ENCODE results near the gene HDAC4. TPM values are rescaled to one million over a fixed set of nuclear protein-coding genes. Genes with fewer than 3 reads are reported as not detected.

Gene HDAC4
- total RNA-seq, 1 experiment from 2014 or later: 44.4 TPM

DNA sequence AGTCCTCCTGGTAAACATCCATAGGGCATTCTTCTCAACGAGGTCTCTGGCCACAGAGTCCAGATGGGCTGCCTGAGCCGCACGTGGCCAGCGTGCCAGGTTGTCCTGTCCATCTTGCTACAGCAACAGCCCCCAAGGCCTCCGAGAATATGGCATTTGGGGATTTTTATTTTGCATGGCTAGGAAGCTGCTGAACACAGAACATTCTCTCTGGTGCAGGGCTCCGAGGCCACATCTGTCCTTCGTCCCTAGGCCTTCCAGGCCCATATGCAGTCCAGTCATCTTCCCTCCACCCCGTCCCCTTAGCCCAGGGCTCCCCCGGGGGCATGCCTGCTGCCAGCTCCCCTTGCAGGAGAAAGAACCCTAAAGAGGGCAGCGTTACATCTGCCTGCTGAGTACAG, 2.3 kb downstream of the HDAC4 start:
- Mint-ChIP-seq H3K4me3 (peak overlapping the region; percentile 80), H3K36me3 (no peaks in the 10 kb centered on the region), H3K27me3 (ENCODE audit: low read depth) (peaks cover 4% of the 10 kb centered on the region; the same call in 1 of the 2 replicates), H3K27ac (no peak overlapping the region), H3K9me3 (no peaks in the 10 kb centered on the region), H3K4me1 (peaks cover 43% of the 10 kb centered on the region)
- TF ChIP-seq CREB1 (CRISPR knock-in tag; IDR thresholded peaks at IDR 0.05) (no peak), ZNF425 (CRISPR knock-in tag; conservative IDR thresholded peaks at IDR 0.05) (no peak), FOXJ3 (CRISPR knock-in tag; IDR thresholded peaks at IDR 0.05; ENCODE audit: borderline replicate concordance) (no peak), TEAD1 (CRISPR knock-in tag; IDR thresholded peaks at IDR 0.05) (no peak), OVOL2 (CRISPR knock-in tag; IDR thresholded peaks at IDR 0.05; ENCODE audit: borderline replicate concordance) (no peak), GRHL2 (CRISPR knock-in tag; IDR thresholded peaks at IDR 0.05; ENCODE audit: insufficient replicate concordance, severe bottlenecking) (no peak), ZNF671 (CRISPR knock-in tag; IDR thresholded peaks at IDR 0.05) (no peak), USF2 (CRISPR knock-in tag; IDR thresholded peaks at IDR 0.05) (no peak), CREM (CRISPR knock-in tag; IDR thresholded peaks at IDR 0.05) (no peak), ZNF219 (CRISPR knock-in tag; IDR thresholded peaks at IDR 0.05; ENCODE audit: borderline replicate concordance) (no peak), FOXP1 (CRISPR knock-in tag; IDR thresholded peaks at IDR 0.05; ENCODE audit: borderline replicate concordance) (no peak), TP53 (CRISPR knock-in tag; IDR thresholded peaks at IDR 0.05) (no peak)
- TF ChIP-seq, protein P1, sequence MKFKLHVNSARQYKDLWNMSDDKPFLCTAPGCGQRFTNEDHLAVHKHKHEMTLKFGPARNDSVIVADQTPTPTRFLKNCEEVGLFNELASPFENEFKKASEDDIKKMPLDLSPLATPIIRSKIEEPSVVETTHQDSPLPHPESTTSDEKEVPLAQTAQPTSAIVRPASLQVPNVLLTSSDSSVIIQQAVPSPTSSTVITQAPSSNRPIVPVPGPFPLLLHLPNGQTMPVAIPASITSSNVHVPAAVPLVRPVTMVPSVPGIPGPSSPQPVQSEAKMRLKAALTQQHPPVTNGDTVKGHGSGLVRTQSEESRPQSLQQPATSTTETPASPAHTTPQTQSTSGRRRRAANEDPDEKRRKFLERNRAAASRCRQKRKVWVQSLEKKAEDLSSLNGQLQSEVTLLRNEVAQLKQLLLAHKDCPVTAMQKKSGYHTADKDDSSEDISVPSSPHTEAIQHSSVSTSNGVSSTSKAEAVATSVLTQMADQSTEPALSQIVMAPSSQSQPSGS (CRISPR knock-in tag; IDR thresholded peaks at IDR 0.05; ENCODE audit: borderline replicate concordance, low read depth): no peak
- TF ChIP-seq, protein P2, sequence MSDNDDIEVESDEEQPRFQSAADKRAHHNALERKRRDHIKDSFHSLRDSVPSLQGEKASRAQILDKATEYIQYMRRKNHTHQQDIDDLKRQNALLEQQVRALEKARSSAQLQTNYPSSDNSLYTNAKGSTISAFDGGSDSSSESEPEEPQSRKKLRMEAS (CRISPR knock-in tag; IDR thresholded peaks at IDR 0.05): no peak
- ChIA-PET CTCF (no interaction called here), POLR2A (no interaction called here)
- DNase-seq (ENCODE audit: low spot score) (no peak), ATAC-seq (no peak)

DNA sequence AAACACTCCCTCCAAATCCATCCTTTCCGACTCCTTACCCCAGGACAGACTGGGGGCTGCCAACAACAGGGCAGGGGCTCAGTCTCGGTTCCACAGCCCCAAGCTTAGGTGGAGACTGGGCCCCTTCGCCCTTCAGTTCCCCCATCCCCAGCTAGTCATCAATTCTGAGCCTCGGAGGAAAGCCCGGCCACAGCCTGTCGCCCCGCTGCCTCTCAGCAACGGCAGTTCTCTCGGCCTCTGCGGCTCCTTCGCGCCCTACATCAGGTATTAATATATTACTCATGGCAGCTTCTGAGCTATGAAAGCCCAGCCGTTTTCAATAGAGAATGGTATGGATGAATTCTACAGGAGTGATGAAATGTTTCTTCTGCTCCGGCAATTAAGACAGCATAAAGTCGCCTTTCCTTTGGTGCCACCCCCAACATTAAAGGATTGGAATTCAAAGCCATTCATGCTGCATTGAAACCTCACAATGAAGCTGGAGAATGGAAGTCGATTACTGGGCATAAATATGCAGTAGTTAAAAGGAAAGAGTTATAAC, 2.8 kb downstream of the HDAC4 start:
- peaks cover 48% of the 10 kb centered on the region for H3K4me1 Mint-ChIP-seq
- no peaks in the 10 kb centered on the region for H3K9me3 Mint-ChIP-seq
- ATAC-seq (no peak), DNase-seq (ENCODE audit: low spot score) (no peak)
- no peaks in the 10 kb centered on the region for H3K36me3 Mint-ChIP-seq
- POLR2A ChIA-PET: no interaction called here
- peaks cover 4% of the 10 kb centered on the region; the same call in 1 of the 2 replicates for H3K27me3 Mint-ChIP-seq (ENCODE audit: low read depth)
- peak overlapping the region; percentile 27; the same call in 1 of the 2 replicates for H3K27ac Mint-ChIP-seq
- CTCF ChIA-PET: no interaction called here
- no peak overlapping the region for H3K4me3 Mint-ChIP-seq
- TF ChIP-seq, protein P3, sequence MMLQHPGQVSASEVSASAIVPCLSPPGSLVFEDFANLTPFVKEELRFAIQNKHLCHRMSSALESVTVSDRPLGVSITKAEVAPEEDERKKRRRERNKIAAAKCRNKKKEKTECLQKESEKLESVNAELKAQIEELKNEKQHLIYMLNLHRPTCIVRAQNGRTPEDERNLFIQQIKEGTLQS (CRISPR knock-in tag; conservative IDR thresholded peaks at IDR 0.05): no peak
- TF ChIP-seq, protein P4, sequence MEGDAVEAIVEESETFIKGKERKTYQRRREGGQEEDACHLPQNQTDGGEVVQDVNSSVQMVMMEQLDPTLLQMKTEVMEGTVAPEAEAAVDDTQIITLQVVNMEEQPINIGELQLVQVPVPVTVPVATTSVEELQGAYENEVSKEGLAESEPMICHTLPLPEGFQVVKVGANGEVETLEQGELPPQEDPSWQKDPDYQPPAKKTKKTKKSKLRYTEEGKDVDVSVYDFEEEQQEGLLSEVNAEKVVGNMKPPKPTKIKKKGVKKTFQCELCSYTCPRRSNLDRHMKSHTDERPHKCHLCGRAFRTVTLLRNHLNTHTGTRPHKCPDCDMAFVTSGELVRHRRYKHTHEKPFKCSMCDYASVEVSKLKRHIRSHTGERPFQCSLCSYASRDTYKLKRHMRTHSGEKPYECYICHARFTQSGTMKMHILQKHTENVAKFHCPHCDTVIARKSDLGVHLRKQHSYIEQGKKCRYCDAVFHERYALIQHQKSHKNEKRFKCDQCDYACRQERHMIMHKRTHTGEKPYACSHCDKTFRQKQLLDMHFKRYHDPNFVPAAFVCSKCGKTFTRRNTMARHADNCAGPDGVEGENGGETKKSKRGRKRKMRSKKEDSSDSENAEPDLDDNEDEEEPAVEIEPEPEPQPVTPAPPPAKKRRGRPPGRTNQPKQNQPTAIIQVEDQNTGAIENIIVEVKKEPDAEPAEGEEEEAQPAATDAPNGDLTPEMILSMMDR (IDR thresholded peaks at IDR 0.05): no peak
- no peak for TF ChIP-seq PRRX2 (CRISPR knock-in tag; IDR thresholded peaks at IDR 0.05)
- TF ChIP-seq, protein P2 (CRISPR knock-in tag; IDR thresholded peaks at IDR 0.05): no peak
- no peak for TF ChIP-seq ZNF121 (CRISPR knock-in tag; IDR thresholded peaks at IDR 0.05)
- TF ChIP-seq, protein P5, sequence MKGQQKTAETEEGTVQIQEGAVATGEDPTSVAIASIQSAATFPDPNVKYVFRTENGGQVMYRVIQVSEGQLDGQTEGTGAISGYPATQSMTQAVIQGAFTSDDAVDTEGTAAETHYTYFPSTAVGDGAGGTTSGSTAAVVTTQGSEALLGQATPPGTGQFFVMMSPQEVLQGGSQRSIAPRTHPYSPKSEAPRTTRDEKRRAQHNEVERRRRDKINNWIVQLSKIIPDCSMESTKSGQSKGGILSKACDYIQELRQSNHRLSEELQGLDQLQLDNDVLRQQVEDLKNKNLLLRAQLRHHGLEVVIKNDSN (CRISPR knock-in tag; IDR thresholded peaks at IDR 0.05): no peak
- TF ChIP-seq HMGXB4 (CRISPR knock-in tag; IDR thresholded peaks at IDR 0.05): no peak
- TF ChIP-seq AFF4 (CRISPR knock-in tag; IDR thresholded peaks at IDR 0.05; ENCODE audit: borderline replicate concordance): no peak
- TF ChIP-seq NR2C2 (CRISPR knock-in tag; IDR thresholded peaks at IDR 0.05): no peak

Measured in WTC11 (cell line).